Activated CD4-positive, alpha-beta T cell treated with anti-CD3 and anti-CD28 coated beads, Interleukin-2, amount 50 U/mL, for 4 hours (primary cell): ENCODE measurements around the gene SLC17A5.
A peak's percentile ranks its signal among the peaks of the same experiment; 100 is the strongest.
"Not testable (repeated sequence)": the region's sequence is repeated elsewhere in the genome, so short reads cannot be mapped to it uniquely, and the experiment has no call there.

Experiments
- DNase-seq, 2 experiments: peaks; one replicate each; pipeline ENCODE4 v3.0.0-alpha.2; 2020

The SLC17A5 gene, protein sequence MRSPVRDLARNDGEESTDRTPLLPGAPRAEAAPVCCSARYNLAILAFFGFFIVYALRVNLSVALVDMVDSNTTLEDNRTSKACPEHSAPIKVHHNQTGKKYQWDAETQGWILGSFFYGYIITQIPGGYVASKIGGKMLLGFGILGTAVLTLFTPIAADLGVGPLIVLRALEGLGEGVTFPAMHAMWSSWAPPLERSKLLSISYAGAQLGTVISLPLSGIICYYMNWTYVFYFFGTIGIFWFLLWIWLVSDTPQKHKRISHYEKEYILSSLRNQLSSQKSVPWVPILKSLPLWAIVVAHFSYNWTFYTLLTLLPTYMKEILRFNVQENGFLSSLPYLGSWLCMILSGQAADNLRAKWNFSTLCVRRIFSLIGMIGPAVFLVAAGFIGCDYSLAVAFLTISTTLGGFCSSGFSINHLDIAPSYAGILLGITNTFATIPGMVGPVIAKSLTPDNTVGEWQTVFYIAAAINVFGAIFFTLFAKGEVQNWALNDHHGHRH

DNA sequence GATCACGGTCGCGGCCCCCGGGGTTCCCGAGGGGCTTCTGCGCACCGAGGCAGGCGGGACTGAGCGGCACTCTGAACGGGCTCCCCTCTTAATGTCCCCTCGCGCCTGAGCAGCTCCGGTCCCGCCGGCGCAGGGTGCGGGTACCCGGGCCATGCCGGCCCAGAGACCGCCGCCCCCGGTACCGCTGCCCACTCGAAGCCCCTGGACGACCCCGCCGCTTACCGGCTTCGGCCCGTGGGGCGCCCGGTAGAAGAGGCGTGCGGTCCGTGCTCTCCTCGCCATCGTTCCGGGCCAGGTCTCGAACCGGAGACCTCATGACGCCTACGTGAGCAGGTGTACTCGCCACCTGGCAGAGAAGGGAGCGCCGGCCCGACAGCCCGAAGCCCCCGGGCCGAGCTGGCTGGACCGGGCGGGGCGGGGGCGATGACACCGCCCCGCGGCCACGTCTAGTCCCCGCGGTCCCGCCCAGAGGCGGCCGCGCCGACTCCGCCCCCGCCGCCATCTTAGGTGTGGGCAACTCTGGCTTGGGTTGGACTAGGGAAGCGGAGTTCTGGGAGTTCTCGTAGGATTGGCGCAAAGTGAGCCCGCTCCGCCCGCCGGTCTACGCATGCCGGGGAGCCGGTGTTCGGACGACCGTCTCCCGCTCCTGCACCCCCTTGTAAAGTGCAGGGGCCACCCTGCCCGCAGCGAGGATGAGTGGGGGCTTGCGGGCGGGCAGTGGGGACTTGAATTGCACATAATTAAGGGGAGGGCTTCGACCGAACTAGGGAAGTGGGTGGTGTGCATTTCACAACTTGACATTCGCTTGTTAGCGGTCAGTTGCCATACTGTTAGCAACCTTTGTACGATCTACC is at the start of gene SLC17A5:
Gene SLC17A5 (minus strand): TSS at position 422 of the 854 bp plus-strand sequence. CDS start 106 bp downstream, at position 316.
- DNase-seq, result peak; percentile 82 to 84

DNA sequence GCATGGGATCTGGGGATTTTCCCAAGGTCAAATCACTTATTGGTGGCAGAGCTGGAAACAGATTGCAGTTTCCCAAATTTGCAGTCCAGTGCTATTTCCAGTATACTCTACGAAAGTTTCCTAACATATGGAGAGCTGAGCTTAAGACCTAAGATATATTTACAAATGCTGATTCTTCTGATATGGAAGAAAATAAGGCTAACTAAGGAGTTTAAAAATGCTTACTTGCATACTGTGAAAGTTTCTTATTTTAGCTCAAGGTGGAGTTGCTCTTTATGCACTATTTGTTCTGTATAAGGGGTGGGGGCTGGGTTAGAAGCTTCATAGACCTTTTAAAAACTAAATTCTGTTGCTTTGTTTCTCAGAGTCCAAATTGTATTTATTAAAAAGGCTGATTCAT is 49.7 kb upstream of the SLC17A5 start:
- DNase-seq, result no peak

DNA sequence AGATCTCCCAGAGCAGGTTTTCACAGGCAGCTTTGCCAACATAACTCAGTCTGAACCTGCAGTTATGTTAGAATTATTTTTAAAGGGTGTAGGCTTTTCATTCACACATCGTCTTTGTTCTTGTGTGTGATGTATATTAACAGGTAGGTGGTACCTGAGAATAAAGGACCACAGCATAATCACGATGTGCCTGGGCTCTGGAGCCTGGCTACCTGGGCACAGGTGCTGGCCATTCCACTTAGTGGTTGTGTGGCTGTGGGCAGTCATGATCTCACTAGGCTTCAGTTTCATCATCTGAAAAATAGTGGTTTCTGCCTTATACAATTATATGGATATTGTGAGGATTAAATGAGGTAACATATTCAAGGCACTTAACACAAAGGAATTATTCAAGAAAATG is 48.7 kb upstream of the SLC17A5 start:
- DNase-seq, result no peak

DNA sequence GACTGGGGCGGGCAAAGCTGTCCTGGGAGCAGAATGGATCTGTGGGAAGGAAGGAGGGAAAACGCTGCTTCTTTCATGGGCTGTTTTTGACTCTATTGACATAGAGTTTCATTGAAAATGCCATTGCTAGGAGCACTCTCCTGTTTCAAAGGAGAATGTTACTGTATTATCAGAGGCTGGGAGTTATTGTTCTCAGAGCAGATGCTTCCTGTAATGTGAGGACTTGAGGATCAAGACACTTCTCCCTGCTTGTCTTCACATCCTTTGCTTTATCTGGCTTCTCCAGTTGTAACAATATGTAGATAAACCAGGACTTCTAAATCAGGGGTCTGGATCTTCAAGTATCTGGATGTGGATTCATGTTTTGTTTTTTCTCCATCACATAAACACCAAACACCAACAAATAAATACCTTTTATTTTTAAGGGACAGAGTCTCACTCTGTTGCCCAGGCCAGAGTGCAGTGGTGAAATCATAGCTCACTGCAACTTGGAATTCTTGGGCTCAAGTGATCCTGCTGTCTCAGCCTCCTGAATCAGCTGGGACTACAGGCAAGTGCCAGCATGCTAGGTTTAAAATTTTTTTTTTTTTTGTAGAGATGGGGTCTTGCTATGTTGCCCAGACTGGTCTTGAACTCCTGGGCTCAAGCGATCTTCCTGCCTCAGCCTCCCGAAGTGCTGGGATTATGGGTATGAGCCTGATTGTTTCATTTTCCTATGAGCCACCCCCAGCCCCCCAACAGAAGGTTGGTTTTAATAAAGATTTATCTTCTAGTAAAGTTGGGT is 46.1 kb upstream of the SLC17A5 start:
- no peak for DNase-seq

DNA sequence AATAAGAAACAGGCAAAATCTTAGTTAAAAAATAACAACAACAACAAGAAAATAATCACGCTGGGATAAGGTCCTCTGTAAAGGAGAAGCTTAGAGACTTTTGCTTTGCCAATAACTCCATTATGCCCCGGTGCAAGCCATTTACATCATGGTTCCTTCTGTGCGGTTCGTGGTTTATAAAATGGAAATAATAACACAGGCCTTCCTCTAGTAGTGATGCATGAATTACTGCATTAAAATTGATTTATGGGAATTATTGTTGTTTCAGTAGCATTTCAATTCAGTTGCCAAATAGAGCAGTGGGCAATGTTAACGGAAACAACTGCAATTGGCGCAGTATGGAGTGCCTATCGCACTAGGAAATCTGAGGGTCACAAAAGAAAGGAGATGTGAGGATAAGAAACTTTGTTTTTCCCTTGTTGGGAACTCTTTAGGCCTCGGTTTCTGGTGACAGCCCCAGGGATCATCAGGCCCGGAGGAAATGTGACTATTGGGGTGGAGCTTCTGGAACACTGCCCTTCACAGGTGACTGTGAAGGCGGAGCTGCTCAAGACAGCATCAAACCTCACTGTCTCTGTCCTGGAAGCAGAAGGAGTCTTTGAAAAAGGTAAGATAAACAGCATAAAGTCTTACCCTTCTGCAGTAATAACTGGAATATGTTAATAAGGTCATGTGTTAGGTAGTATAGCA is 43.3 kb upstream of the SLC17A5 start:
- DNase-seq, result no peak

DNA sequence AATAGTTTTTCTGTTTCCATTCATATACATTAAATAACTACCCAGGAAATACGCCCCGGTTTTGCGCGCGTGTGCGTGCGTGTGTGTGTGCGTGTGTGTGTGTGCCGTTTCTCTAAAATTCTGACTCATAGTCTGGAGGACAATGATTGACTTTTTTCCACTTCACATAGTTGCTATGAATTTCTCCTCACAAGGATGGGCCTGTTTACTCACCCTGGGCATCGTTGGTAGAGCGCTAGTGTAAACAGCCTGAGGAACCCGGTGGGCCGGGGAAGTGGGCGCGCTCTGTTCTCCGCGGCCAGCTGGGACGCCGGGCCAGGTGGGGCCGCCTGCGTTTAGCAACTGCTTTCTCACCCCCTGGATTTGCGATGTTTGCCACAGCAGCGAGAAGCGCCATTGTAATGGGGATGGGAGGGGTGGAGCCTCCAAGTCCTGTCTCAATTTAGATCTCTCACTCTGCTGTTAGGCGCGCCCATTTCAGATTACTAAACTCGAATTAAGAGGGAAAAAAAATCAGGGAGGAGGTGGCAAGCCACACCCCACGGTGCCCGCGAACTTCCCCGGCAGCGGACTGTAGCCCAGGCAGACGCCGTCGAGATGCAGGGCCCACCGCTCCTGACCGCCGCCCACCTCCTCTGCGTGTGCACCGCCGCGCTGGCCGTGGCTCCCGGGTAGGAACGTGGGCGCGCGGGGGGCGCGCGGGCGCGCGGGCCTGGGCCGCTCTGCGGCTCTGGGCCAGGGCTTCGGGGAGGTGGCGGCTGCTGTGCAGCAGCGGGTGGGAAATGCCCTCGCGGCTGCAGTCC is 42.0 kb upstream of the SLC17A5 start, which contains the start of gene CD109:
Gene CD109 (plus strand): TSS at position 585 of the 803 bp plus-strand sequence. CDS start 13 bp downstream, at position 598.
- peak; percentile 63 to 71 for DNase-seq

DNA sequence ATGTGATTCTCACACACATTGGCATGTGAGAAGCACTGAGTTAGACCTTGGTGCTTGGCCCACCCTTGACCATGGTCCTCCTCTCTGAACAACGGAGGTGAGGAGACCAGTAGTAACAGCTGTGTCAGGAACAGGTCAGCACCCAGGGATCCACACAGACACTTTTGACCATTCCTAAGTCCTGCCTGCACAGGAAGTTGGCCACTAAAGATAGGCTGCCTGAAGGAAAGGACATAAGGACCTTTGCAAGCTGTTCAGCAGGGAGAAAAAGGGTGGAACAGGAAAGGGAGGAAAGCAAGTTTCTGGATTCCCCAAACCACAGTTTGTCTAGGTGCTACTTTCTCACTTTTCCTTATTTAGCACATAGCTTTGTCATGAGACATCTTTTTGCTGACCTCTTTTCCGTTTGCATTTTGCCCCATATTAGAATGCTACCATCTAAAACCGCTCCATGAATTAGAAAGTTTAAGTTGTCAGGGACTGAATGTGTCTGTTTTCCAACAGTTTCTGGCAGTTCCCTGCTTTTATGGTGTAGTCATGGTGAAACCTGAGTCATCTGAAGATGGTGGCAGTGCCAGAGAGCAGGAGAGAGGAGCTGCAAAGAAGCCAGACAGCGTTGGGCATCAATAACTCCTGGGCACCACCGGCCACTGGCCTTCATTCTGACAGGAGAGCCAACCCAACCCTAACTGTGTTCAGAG is 41.1 kb upstream of the SLC17A5 start:
- DNase-seq, result no peak

DNA sequence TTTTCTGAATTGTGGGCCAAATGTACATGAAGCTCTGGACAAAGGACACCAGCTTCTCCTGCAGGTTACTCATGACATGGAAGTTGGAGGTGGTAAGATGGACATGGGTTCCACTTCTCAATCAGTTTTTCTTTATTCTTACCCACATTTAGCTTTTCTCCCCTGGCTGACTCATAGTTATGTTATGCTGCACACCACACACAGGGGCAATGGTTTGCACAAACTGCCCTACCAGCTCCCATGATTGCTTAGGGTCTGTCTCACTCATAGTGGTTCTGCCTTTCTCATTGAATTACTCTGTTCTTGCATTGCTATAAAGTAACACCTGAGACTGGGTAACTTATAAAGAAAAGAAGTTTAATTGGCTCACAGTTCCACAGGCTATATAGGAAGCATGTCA is 37.7 kb upstream of the SLC17A5 start:
- no peak for DNase-seq

DNA sequence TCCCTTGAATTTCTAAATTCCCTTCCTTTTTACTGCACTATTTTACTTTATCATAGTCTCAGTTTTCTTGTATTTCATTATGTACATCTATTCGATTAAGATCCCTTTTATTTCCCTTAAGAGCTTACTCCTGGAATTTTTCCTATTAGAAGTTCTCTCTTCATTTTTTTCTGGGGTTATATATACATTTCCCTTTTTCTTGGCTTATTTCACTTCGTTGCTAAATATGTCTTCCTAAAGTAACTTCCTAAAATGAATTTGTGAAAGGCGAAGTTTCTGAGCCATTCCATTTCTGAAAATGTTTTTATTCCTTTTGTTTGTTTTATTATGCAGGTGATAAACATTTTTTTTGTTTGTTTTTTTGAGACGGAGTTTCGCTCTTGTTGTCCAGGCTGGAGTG is 36.3 kb upstream of the SLC17A5 start:
- DNase-seq, result no peak

DNA sequence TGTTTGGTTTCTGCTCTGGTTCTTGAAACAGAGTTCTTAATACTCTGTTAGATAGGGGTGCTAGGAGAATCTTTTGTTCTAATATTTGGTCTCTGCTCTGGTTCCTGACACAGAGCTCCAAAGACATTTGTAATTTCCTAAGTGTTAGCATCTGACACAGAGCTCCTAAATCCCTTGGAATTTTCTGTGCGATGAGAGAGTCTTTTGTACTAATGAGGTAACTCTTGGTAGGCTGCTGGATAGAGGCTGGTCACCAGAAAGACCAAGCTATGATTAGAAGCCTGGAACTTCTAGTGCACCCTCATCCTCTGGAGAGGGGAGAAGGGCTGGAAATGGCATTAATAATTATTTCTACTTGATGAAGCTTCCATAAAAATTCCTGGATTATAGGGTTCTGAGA is 34.6 kb upstream of the SLC17A5 start:
- DNase-seq, result no peak

DNA sequence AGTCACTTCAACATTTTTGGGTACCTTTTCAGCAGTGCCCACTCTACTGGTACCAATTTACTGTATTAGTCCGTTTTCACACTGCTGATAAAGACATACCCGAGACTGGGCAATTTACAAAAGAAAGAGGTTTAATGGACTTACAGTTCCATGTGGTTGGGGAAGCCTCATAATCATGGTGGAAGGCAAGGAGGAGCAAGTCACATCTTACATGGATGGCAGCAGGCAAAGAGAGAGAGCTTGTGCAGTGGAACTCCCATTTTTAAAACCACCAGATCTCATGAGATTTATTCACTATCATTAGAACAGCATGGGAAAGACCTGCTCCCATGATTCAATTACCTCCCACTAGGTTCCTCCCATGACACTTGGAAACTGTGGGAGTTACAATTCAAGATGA is 29.8 kb upstream of the SLC17A5 start:
- DNase-seq, result not testable (repeated sequence)

DNA sequence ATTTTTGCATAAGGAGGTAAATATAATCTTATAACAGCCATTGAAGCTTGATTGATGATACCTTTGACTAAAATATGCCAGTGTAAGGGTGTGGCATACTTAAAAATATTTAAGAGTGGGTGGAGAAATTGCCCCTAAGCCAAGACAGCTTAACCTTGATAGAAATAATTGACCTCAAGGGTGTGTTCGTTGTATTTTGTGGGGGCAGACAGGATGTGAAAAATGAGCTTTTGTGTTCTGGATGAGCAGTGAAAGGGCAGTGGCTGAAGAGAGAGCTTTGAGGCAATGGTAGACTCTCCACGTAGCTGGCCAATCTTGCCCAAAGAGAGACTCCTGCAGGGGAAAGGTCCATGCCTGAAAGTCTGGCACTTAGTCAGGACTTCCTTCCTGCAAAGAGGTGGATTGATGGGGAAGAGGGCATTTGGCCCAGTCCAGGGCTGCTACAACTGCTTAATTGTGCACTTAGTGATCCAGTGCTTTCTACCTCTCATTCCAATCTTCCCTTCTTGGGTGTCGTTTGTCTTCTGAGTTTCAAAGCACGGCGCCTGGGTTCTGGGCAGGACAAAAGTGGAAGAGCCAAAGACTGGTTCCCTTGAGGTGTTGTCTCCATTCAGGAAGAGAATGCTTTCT is 26.6 kb upstream of the SLC17A5 start:
- no peak for DNase-seq

DNA sequence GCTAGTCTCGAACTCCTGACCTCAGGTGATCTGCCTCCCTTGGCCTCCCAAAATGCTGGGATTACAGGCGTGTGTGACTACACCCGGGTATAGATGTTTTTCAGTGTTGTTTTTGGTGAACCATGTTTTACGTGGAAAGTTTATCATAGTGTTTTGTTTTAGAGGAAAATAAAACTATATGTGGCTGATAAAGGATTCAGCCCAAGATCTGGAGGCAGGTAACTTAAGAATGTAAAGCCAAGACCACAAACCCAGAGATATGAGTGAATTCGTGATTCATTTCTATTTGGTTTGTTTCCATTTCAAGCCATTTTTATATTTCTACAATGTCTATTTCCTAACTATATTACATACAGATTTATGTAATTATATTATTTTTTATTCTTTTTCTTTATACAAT is 26.1 kb upstream of the SLC17A5 start:
- not testable (repeated sequence) for DNase-seq

DNA sequence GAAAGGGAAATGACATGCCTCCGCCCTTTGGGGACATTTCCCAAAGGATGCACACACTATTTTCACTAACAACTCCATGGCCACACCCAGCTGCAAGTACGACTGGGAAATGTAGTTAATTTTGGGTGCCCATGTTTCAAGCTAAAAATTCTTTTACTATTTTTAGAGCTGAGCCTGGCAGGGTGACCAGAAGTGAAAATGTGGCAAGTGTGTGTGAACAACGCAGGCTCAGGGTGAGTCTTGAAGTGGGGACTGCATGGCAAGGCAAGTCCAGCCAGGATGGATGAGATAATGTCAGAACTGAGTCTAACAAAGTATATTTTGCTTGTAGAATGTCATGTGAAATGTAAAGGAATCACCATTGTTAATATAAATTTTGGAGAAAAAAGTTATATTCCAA is 25.2 kb upstream of the SLC17A5 start:
- DNase-seq, result no peak

DNA sequence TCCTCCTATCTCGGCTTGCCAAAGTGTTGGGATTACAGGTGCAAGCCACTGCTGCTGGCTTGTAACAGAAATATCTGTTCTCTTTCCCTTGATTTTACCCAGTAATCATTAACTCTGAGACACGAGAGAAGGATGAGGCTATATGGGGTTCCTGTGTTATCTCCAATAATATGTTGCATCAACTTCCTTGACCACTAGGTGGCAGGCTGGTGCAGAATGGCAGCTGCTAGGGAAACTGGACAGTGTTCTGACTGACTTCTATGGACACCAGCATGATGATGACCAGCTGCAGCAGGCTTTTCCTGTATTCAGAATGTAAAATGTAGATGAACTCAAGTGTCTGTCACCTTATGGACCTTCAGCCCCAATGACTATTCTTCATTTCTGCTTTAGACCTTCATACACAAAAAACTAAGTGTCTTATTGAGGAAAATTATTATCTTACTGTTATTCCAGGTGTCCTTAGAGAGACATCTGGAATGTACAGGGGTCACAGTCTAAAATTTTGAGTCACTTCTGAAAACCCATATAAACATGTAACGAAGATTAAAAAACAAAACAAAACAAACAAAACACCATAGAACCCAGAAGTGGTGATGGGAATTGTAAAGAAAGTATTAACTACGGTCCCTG is 21.8 kb upstream of the SLC17A5 start:
- DNase-seq, result peak; percentile 49 to 65

DNA sequence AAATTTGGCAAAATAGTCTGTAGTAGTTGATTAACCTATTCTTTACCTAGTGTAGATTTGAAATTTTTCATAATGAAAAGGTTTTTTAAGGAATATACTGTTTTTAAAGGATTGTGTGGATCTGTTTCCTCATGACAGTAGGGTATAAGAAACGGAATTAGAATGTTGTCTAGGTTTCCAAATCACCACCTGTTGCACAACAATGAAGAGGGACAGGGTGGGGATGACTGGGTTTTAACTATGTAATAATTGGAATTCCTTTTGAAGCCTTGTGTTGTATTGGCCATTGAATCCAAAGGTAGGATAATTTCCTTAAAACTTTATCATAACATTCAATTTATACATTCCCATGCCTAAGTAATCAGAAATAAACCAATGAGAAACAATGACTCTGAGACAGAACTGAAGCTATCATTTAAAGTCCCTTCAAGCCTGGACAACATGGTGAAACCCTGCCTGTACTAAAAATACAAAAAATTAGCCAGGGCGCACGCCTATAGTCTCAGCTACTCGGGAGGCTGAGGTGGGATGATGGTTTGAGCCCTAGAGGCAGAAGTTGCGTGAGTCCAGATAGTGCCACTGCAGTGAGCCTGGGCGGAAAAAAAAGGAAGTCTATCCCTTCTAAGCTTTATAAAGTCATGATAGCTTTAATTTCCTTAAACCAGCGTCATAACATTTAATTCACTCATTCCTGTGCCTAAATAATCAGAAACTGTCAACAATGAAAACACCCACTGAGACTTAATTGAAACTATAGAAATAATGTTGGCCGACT is 18.3 kb upstream of the SLC17A5 start:
- DNase-seq, result no peak

DNA sequence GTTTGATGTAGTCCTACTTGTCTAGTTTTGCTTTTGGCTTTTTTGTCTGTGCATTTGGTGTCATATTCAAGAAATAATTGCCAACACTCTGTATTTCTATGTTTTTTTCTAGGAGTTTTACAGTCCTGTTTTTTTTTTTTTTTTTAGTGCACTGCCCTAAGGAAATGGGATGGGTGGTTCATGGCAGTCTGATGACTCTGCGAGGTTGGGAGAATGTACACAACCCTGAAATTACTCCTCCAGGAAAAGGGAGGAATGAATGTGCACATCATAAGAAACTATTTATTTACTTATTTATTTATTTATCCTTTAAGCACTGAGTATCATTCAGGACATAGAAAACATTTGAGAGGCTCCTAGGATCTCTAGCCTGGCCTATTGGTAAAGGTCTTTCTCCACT is 15.2 kb upstream of the SLC17A5 start:
- no peak for DNase-seq

DNA sequence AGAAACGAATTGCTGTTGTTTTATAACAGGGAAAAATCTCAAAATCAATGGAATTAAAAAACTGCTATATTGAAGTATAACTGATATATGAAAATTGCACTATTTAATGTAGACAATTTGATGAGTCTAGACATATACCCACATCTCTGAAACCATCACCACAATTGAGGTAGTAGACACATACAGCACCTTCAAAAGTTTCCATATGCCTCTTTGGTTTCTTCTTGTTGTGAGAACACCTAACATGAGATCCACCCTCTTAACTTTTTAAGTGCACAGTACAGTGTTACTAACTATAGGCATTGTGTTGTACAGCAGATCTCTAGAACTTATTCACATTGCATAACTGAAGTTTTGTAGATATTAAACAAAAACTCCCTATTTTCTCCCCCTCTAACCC is 14.0 kb upstream of the SLC17A5 start:
- no peak for DNase-seq

DNA sequence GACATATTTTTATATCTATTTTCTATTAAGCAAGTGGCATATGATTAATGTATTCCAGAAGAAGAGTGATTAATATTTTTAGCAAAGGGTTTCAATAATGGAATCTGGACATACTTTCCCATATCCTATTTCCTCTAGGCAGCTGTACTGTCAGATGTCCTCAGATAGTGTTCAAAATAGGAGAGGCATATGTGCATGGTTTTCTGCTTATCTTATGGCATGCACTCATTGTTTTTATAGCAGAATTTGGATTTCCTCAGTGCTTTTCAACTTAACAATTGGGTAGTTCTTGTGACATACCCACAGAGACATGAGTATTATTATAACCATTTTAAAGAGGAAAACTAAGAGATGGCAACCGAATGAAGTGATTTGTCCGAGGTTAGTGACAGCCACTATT is 12.6 kb upstream of the SLC17A5 start:
- DNase-seq, result no peak
